K562 (cell line): ENCODE measurements around the gene PAFAH1B1. TPM values are rescaled to one million over a fixed set of nuclear protein-coding genes. Genes with fewer than 3 reads are reported as not detected.

ENCODE experiments used
- C11orf30 ChIP-seq: fragments of 450-650 bp; IDR thresholded peaks from 2 replicates; pipeline ENCODE4 v1.6.1; 2016; ENCODE audit warnings: low read depth, mild to moderate bottlenecking
- ELF4 ChIP-seq: fragments of 450-650 bp; formaldehyde crosslinking; IDR thresholded peaks from 2 replicates; pipeline ENCODE4 v1.4.0; 2022; ENCODE audit warnings: missing genetic modification characterization
- ERF ChIP-seq: fragments of 450-650 bp; formaldehyde crosslinking; IDR thresholded peaks from 2 replicates; pipeline ENCODE4 v1.4.0; 2020; ENCODE audit warnings: mild to moderate bottlenecking, mixed read lengths
- FOXJ3 ChIP-seq: sonication (generic); formaldehyde crosslinking; IDR thresholded peaks from 2 replicates; pipeline ENCODE4 v1.4.0; 2020; ENCODE audit warnings: mild to moderate bottlenecking, missing genetic modification reagents
- FOXP1 ChIP-seq: sonication (generic); formaldehyde crosslinking; IDR thresholded peaks from 2 replicates; pipeline ENCODE4 v1.8.0; 2022; ENCODE audit warnings: mild to moderate bottlenecking, missing genetic modification reagents
- HMGN3 ChIP-seq: IDR thresholded peaks from 2 replicates; pipeline ENCODE4 v1.6.1; 2011; ENCODE audit warnings: borderline replicate concordance, low read depth, mild to moderate bottlenecking, mixed read lengths, low read length; ENCODE audit not compliant: insufficient read length; ENCODE audit errors: extremely low read depth
- NFXL1 ChIP-seq: fragments of 450-650 bp; formaldehyde crosslinking; IDR thresholded peaks from 2 replicates; pipeline ENCODE4 v1.4.0; 2021; ENCODE audit warnings: mild to moderate bottlenecking
- NRF1 ChIP-seq, 2 experiments: fragments of 450-650 bp; IDR thresholded peaks in 1 of 2; conservative IDR thresholded peaks in 1 of 2; 2 replicates each; pipeline ENCODE4 v1.6.1; 2014; ENCODE audit warnings: mild to moderate bottlenecking in 2 of 2
- RAD21 ChIP-seq, 2 experiments: fragments of 250-450 bp in 1 of 2; fragments of 450-650 bp in 1 of 2; sonication (Bioruptor Pico) in 1 of 2; formaldehyde crosslinking in 1 of 2; IDR thresholded peaks in 1 of 2; conservative IDR thresholded peaks in 1 of 2; 2 replicates each; pipeline versions ENCODE4 v1.4.0 to v1.8.0; 2020 to 2022; ENCODE audit warnings: mild to moderate bottlenecking in 2 of 2, moderate library complexity in 1 of 2
- SIX5 ChIP-seq, 2 experiments: IDR thresholded peaks; 2 replicates each; pipeline ENCODE4 v1.6.1; 2011; ENCODE audit warnings: low read length in 2 of 2, borderline replicate concordance in 1 of 2, low read depth in 1 of 2, mild to moderate bottlenecking in 1 of 2, moderate library complexity in 1 of 2; ENCODE audit not compliant: insufficient read depth in 1 of 2
- SMARCE1 ChIP-seq: fragments of 450-650 bp; IDR thresholded peaks from 2 replicates; pipeline ENCODE4 v1.7.1; 2016; ENCODE audit warnings: mild to moderate bottlenecking
- TAL1 ChIP-seq: fragments of 450-650 bp; IDR thresholded peaks from 2 replicates; pipeline ENCODE4 v1.6.1; 2016; ENCODE audit warnings: mild to moderate bottlenecking
- THRAP3 ChIP-seq: fragments of 450-650 bp; IDR thresholded peaks from 2 replicates; pipeline ENCODE4 v1.6.1; 2016; ENCODE audit warnings: mild to moderate bottlenecking, inconsistent platforms, borderline replicate concordance
- ZKSCAN3 ChIP-seq: fragments of 250-450 bp; sonication (Bioruptor Pico); IDR thresholded peaks from 2 replicates; pipeline ENCODE4 v1.4.0; 2020
- ZNF134 ChIP-seq: fragments of 250-450 bp; sonication (Bioruptor Pico); conservative IDR thresholded peaks from 2 replicates; pipeline ENCODE4 v1.4.0; 2020
- ZNF75A ChIP-seq: fragments of 450-650 bp; formaldehyde crosslinking; IDR thresholded peaks from 2 replicates; pipeline ENCODE4 v1.4.0; 2020; ENCODE audit warnings: mild to moderate bottlenecking
- ZNF77 ChIP-seq: fragments of 250-450 bp; sonication (Bioruptor Pico); IDR thresholded peaks from 2 replicates; pipeline ENCODE4 v1.5.0; 2020
- ZNF778 ChIP-seq: fragments of 450-650 bp; formaldehyde crosslinking; IDR thresholded peaks from 2 replicates; pipeline ENCODE4 v1.4.0; 2020; ENCODE audit warnings: mild to moderate bottlenecking, moderate library complexity
- ZSCAN32 ChIP-seq: fragments of 450-650 bp; formaldehyde crosslinking; IDR thresholded peaks from 2 replicates; pipeline ENCODE4 v1.4.0; 2020; ENCODE audit warnings: mild to moderate bottlenecking, moderate library complexity
- polyA plus RNA-seq, 8 experiments: library from polyadenylated mRNA; depleted of rRNA in 4 of 8; stranded (reverse) in 5 of 8; unstranded in 3 of 8; fragments of >200 nt; fragmentation: Nextera tagmentation in 2 of 8; fragmentation: Illumina TruSeq in 1 of 8; extraction: Ambion mirVana in 2 of 8; extraction: Trizol in 1 of 8; gene quantifications; 2 replicates each; pipeline versions ENCODE4 v1.2.1 to v1.2.3, GENCODE V29; 2011 to 2014; ENCODE audit warnings: inconsistent platforms in 1 of 8, missing spikeins in 1 of 8
- total RNA-seq, 7 experiments: library from RNA; depleted of rRNA in 6 of 7; stranded (reverse); fragments of >200 nt in 6 of 7; fragmentation: Illumina TruSeq in 2 of 7; extraction: Trizol in 2 of 7; gene quantifications; 2 replicates each; pipeline versions ENCODE4 v1.2.1 to v1.2.3, GENCODE V29; 2011 to 2021; ENCODE audit warnings: low replicate concordance in 1 of 7
- TF ChIP-seq, protein P1 (sequence below): conservative IDR thresholded peaks from 2 replicates; pipeline ENCODE4 v1.6.1; 2011; ENCODE audit warnings: low read depth, mild to moderate bottlenecking, low read length; ENCODE audit not compliant: control insufficient read depth
- TF ChIP-seq, protein P2 (sequence below): fragments of 450-650 bp; conservative IDR thresholded peaks from 2 replicates; pipeline ENCODE4 v1.6.1; 2016; ENCODE audit warnings: missing genetic modification characterization, low read depth, mild to moderate bottlenecking, missing compliant biosample characterization, moderate library complexity
- TF ChIP-seq, protein P3 (sequence below): fragments of 250-450 bp; sonication (Bioruptor Pico); IDR thresholded peaks from 2 replicates; pipeline ENCODE4 v1.8.0; 2022; ENCODE audit warnings: inconsistent platforms, mild to moderate bottlenecking, moderate library complexity, borderline replicate concordance
- TF ChIP-seq, protein P4 (sequence below): sonication (generic); IDR thresholded peaks from 2 replicates; pipeline ENCODE4 v1.6.1; 2016

PAFAH1B1 gene
- total and polyA plus RNA-seq, 9 of the 15 experiments (the other 6 are each of a cell fraction or from before 2014, with no cell fraction given) = 23.3 to 66.4 (median 40.2) TPM

DNA sequence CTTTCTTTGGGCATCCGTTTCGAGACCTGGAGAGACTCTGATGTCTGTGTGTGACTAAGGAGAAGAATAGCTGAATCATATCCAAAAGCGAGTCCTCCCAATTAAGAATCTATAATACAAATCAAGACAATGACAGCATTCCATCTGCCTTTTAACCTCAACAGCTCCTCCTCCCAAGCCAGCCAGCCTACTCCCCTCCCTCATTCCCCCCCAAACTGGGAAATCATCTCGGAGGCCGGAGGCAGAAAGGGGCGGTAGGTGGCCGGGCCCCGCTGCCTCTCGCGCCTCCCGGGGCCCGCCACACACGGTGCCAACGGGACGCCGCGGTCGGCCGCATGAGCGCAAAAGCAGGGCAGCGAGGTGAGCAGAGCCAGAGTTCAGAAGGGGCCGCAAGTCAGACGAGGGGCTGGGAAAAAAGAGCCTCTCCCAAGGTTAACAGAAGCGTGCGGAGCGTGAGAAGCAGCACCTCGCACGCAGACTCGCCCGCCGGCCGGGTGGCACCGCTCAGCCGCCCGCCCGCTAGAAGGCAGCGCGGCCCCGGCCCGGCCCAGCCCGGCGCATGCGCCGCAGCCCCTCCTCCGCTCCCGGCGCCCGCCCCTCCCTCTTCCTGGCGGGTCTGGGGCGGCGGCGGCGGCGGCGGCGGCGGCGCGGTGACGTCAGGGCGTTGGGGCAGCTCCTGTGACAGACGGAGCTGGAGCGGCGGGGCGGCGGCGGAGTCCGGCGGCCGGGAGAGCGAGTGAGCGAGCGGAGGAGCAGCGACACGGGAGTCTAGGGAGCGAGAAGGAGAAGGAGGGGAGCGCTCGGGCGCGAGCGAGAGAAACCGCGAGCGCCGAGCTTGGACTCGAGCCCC lies at the start of gene PAFAH1B1 (continued):
- TF ChIP-seq ZNF77 (CRISPR knock-in tag) (no peak), NFXL1 (CRISPR knock-in tag) (no peak), ERF (CRISPR knock-in tag) (no peak), ZNF134 (CRISPR knock-in tag) (no peak), ZNF778 (CRISPR knock-in tag) (no peak), NRF1 (conservative IDR thresholded peaks at IDR 0.05 in 1 of 2, IDR thresholded peaks at IDR 0.05 in 1 of 2) (peak; percentile 87 to 90), ZSCAN32 (CRISPR knock-in tag) (no peak), SIX5 (IDR thresholded peaks at IDR 0.05; ENCODE audit: borderline replicate concordance in 1 of 2, insufficient read depth in 1 of 2, low read depth in 1 of 2, low read length in 2 of 2) (no peak), ELF4 (CRISPR knock-in tag) (no peak), SMARCE1 (no peak), TAL1 (no peak), HMGN3 (no peak), C11orf30 (peak; percentile 23; the same call in 1 of the 2 replicates), THRAP3 (no peak), ZKSCAN3 (CRISPR knock-in tag) (no peak), FOXJ3 (CRISPR knock-in tag) (no peak), RAD21 (CRISPR knock-in tag; conservative IDR thresholded peaks at IDR 0.05 in 1 of 2, IDR thresholded peaks at IDR 0.05 in 1 of 2) (no peak; a peak in 1 of 4 replicates), FOXP1 (CRISPR knock-in tag) (no peak), ZNF75A (CRISPR knock-in tag) (no peak)
- TF ChIP-seq, protein P1, sequence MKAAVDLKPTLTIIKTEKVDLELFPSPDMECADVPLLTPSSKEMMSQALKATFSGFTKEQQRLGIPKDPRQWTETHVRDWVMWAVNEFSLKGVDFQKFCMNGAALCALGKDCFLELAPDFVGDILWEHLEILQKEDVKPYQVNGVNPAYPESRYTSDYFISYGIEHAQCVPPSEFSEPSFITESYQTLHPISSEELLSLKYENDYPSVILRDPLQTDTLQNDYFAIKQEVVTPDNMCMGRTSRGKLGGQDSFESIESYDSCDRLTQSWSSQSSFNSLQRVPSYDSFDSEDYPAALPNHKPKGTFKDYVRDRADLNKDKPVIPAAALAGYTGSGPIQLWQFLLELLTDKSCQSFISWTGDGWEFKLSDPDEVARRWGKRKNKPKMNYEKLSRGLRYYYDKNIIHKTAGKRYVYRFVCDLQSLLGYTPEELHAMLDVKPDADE = no peak
- TF ChIP-seq, protein P2, sequence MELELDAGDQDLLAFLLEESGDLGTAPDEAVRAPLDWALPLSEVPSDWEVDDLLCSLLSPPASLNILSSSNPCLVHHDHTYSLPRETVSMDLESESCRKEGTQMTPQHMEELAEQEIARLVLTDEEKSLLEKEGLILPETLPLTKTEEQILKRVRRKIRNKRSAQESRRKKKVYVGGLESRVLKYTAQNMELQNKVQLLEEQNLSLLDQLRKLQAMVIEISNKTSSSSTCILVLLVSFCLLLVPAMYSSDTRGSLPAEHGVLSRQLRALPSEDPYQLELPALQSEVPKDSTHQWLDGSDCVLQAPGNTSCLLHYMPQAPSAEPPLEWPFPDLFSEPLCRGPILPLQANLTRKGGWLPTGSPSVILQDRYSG (tag) = no peak
- TF ChIP-seq, protein P3, sequence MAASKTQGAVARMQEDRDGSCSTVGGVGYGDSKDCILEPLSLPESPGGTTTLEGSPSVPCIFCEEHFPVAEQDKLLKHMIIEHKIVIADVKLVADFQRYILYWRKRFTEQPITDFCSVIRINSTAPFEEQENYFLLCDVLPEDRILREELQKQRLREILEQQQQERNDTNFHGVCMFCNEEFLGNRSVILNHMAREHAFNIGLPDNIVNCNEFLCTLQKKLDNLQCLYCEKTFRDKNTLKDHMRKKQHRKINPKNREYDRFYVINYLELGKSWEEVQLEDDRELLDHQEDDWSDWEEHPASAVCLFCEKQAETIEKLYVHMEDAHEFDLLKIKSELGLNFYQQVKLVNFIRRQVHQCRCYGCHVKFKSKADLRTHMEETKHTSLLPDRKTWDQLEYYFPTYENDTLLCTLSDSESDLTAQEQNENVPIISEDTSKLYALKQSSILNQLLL = no peak
- TF ChIP-seq, protein P4, sequence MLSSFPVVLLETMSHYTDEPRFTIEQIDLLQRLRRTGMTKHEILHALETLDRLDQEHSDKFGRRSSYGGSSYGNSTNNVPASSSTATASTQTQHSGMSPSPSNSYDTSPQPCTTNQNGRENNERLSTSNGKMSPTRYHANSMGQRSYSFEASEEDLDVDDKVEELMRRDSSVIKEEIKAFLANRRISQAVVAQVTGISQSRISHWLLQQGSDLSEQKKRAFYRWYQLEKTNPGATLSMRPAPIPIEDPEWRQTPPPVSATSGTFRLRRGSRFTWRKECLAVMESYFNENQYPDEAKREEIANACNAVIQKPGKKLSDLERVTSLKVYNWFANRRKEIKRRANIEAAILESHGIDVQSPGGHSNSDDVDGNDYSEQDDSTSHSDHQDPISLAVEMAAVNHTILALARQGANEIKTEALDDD = no peak
